GM19351 (cell line): ENCODE results near the gene ATIC.
"Not testable (repeated sequence)": the region's sequence is repeated elsewhere in the genome, so short reads cannot be mapped to it uniquely, and the experiment has no call there.

Source experiments
- ATAC-seq: cut with Tn5 transposase; IDR thresholded peaks from one replicate; pipeline ENCODE4 v1.9.1; 2021; ENCODE audit warnings: mild to moderate bottlenecking, moderate library complexity; ENCODE audit not compliant: unreplicated experiment

ATIC gene

GRCh38 chr2:215360059-215360458, 48.2 kb downstream of the ATIC start:
- not testable (repeated sequence) for ATAC-seq

- no peak for ATAC-seq
These were observed 48.7 kb downstream of the ATIC start for GRCh38 chr2:215360596-215360995.

- ATAC-seq: no peak
These were observed 49.5 kb downstream of the ATIC start for GRCh38 chr2:215361211-215361875.

GRCh38 chr2:215361876-215362561, 50.2 kb downstream of the ATIC start:
- ATAC-seq: no peak

GRCh38 chr2:215362562-215362904, 50.7 kb downstream of the ATIC start:
- ATAC-seq: no peak

GRCh38 chr2:215363039-215363438, 51.2 kb downstream of the ATIC start:
- ATAC-seq: no peak

GRCh38 chr2:215363461-215364156, 51.8 kb downstream of the ATIC start:
- no peak for ATAC-seq

GRCh38 chr2:215364157-215365155, 52.6 kb downstream of the ATIC start:
- no peak for ATAC-seq

- ATAC-seq: no peak
These were observed 53.4 kb downstream of the ATIC start for GRCh38 chr2:215365184-215365658.

- no peak for ATAC-seq
These were observed 54.7 kb downstream of the ATIC start for GRCh38 chr2:215366440-215367032.

GRCh38 chr2:215367662-215368492, 56.0 kb downstream of the ATIC start:
- no peak for ATAC-seq

GRCh38 chr2:215368493-215368809, 56.6 kb downstream of the ATIC start:
- no peak for ATAC-seq

GRCh38 chr2:215369181-215369760, 57.4 kb downstream of the ATIC start:
- no peak for ATAC-seq

- no peak for ATAC-seq
These were observed 58.5 kb downstream of the ATIC start for GRCh38 chr2:215370112-215370965.

GRCh38 chr2:215371915-215372897, 60.3 kb downstream of the ATIC start:
- ATAC-seq: no peak

- no peak for ATAC-seq
These were observed 61.2 kb downstream of the ATIC start for GRCh38 chr2:215372968-215373649.

- ATAC-seq: no peak
These were observed 62.1 kb downstream of the ATIC start for GRCh38 chr2:215374002-215374401.
